Cerebellar cortex (tissue), 1 donor: ENCODE data around the gene FAM83D.

Experiments used
- DNase-seq: peaks from one replicate; pipeline ENCODE4 v3.0.0-alpha.2; 2015; ENCODE audit warnings: low spot score

FAM83D gene

GRCh38 chr20:38895098-38895949, 30.9 kb upstream of the FAM83D start:
- no peak for DNase-seq

DNA sequence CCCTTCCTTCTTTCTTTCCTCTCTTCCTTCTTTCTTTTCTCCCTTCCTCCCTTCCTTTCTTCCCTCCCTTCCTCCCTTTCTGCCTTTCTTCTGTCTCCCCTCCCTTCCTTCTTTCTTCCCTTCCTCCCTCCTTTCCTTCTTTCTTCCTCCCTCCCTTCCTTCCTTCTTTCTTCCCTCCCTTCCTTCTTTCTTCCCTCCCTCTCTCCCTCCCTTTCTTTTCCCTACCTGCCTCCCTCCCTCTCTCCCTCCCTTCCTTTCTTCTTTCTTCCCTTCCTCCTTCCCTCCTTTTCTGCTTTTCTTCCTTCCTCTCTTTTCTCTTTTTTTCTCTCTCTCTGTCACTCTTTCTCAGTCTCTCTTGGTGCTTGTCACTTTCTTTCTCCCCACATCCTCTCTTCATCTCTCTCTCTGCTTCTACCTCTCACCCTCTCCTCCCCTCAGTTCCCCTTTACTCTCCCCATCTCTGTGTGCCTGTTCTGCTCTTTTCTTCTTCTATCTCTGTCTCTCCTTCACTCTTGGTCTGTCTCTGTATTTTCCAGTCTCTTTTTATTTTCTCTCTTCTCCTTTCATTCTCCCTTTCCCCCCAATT, 30.1 kb upstream of the FAM83D start:
- DNase-seq, result no peak

DNA sequence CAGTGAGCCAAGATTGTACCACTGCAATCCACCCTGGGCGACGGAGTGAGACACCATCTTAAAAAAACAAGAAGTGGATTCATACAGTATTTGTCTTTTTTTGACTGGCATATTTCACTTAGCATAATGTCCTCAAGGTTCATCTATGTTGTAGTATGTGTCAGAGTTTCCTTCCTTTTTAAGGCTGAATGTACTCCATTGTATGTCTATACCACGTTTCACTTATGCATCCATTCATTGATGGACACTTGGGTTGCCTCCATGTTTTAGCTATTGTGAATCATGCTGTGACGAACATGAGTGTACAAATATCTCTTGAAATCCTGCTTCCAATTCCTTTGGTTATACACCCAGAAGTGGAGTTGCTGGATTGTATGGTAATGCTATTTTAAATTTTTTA, 28.9 kb upstream of the FAM83D start:
- no peak for DNase-seq

DNA sequence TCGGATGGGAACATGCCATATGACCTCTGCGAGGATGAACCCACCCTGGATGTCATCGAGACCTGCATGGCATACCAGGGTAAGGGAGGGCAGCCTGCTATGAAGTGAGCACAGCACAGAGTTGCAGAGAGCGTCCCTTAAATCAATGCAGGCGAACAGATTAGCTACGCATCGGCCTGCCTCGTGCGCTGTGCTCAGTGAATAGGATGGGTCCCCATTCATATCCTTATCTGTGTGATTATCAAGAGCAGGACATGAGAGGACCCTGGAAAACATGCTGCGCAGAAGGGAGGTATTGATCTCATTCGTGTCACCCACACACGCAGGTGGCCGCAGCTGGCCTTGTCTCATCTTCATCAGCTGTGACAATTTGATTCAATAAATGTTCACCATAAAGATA, 25.6 kb upstream of the FAM83D start:
- DNase-seq, result no peak

DNA sequence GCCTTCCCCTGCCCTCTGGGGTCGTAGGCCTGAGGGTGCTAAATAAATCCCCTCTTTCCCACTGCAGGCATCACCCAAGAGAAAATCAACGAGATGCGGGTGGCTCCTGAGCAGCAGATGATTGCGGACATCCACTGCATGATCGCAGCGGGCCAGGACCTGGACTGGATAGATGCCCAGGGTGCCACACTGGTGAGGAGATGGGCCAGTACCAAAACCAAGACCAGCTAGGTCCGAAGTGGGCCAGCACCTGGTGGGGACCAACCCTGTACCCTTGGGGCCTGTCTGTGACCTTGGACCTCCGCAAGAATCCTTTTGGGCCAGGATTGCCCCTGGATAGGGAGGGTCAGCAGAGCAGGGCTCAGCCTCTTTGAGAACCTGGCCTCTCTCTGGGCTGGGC, 23.6 kb upstream of the FAM83D start:
- DNase-seq, result no peak

GRCh38 chr20:38903335-38903734, 22.9 kb upstream of the FAM83D start:
- no peak for DNase-seq

DNA sequence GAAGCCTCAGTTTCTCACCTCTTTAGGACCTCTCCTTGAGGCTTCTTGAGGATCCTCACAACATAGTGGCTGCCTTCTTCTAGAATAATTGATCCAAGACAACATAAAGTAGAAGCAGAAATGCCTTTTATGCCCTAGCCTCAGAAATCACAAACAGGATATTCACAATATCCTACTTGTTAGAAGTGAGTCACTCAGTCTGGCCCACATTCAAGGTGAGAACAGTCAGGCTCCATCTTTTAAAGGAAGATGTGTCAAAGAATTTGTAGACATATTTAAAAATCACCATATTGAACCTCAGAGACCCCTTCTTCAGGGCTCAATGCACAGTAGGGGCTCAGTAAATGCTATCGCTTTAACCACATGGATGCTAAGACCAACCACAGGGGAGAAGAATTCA, 20.8 kb upstream of the FAM83D start:
- no peak for DNase-seq

- no peak for DNase-seq
Observed at GRCh38 chr20:38907918-38908677, 18.1 kb upstream of the FAM83D start.

DNA sequence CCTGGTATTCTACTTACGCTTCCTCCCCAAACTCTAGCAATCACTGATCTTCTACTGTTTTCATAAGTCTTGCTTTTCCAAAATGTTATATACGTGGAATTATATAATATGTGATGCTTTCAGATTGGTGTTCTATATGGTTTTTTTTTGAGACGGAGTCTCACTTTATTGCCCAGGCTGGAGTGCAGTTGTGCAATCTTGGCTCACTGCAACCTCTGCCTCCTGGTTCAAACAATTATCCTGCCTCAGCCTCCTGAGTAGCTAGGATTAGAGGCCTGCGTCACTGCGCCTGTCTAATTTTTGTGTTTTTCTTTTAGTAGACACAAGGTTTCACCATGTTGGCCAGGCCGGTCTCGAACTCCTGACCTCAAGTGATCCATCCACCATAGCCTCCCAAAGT, 10.9 kb upstream of the FAM83D start:
- no peak for DNase-seq

DNA sequence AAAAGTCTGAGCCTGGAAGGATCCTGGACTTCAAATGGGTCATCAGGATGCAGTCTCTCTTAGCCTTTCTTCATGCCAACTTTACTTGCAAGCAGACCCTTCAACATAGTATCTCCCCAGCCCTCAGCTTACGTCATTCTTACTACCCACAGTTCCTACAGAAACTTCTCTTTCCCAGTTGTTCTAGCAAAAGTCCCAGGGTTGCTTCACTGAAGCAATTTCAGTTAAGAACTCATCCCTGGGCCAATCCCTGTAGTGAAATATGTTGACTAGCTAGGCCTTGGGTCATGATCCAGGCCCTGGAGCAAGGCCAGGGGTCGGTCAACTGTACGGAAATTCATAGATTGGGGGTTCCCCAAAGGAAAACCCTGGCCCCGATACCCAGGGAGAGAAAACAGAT, 8.6 kb upstream of the FAM83D start:
- DNase-seq, result no peak

DNA sequence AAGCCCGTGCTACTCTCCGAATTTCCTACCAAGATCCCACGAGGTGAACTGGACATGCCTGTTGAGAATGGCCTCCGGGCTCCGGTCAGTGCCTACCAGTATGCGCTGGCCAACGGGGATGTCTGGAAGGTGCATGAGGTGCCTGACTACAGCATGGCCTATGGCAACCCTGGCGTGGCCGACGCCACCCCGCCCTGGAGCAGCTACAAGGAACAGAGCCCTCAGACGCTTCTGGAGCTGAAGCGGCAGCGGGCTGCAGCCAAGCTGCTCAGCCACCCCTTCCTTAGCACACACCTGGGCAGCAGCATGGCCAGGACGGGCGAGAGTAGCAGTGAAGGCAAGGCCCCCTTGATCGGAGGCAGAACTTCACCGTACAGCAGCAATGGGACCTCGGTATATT, 8.0 kb upstream of the FAM83D start:
- DNase-seq, result no peak

GRCh38 chr20:38919683-38920082, 6.5 kb upstream of the FAM83D start:
- no peak for DNase-seq

DNA sequence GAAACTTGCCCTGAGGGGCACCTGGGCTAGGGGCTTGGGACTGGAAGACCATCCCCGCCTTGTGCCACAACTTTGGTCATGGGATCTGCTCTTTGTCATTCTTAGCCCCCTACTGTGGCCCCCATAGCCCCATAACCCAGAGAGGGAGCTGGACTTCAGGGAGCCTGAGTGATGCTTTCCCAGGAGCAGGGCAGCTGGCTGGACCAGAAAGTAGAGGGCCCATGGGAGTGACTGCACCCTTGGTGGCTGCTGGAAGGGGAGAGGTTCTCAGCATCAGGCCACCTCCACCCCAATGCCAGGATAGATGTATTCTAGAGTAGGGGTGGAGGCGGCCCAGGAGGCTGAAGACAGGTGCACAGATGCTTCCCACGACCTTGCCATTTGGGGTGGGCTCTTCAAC, 5.8 kb upstream of the FAM83D start:
- DNase-seq, result no peak

DNA sequence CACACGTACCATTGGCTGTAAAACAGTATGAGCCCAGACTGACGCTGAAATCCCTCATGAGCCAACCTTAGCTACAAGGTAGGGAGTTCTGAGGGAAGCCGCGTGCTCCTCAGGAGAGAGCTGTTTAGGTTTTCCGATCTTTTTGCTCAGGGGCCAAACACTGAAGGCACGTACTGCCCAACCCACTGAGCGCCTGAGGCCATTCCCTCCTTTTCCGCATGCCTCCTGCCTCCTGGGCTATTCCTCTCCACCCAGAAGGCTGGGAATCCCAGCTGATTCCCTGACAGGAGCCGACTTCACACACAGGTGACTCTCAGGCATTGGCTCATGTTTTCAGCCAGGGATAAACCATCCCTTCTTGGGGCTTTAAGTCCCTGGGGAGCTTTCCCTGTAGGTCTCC, 5.4 kb upstream of the FAM83D start:
- DNase-seq, result no peak

- no peak for DNase-seq
Observed at GRCh38 chr20:38924718-38925117, 1.5 kb upstream of the FAM83D start.

DNA sequence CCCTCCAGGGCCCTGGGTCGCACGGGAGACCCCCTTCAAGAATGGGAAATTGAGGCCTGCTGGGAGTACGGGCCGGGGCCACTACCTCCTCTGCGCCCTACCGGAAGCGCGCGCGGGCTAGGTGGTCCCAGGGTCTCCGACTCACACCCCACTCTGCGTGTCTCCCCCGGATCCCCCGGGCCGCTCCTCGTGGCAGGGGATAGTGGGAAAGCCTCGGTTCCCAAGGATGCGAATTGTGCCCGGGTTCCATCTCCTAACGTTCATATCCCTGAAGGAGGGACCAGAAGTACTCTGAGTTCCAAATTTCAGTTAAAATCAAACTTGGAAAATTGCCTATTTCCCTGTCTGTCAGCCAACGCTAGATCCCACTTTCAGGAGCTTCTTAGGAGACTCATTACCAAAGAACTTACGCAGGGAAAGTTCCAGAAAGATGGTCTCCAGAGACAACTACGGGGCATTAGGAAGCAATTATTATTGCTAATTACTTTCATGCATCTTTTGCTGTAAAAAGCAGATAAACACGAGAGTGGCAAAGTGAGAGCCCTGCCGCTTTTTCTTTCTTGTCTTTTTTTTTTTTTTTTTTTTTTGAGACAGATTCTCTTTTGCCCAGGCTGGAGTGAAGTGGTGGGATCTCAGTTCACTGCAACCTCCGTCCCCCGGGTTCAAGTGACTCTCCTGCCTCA, 858 bp downstream of the FAM83D start:
- DNase-seq, result no peak

DNA sequence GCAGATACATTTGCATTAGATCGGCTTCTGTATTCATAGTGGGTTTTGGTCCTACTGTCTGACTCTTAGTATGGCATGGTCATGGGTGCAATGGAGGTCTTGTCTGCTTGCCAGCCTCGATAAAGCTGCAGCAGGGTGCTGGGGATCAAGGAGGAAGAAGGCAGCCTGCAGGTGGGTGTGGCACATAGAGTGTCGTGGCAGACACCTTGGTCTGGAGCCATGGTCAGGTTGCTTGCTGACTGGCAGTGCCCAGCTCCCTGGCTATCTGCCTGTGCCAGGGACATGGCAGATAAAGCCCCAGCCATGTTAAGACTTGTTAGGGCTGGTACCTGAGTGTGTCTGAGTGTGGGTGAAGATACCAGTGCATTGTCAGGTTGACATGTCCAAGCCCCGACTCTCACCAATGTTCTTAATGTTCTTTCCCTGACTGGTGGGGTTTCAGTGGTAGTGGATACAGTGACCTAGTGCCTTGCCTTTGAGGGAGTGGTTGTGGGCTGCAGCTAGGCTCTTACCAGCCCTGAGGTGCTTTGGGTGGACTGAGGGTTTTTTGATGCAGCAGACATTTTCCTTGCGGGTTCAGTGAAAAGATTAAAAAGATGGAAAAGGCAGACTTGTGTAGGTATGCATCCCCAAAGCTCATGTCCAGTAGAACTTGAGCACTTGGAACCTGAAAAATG, 1.8 kb downstream of the FAM83D start:
- no peak for DNase-seq

GRCh38 chr20:38930242-38930569, 4.0 kb downstream of the FAM83D start:
- DNase-seq, result no peak

DNA sequence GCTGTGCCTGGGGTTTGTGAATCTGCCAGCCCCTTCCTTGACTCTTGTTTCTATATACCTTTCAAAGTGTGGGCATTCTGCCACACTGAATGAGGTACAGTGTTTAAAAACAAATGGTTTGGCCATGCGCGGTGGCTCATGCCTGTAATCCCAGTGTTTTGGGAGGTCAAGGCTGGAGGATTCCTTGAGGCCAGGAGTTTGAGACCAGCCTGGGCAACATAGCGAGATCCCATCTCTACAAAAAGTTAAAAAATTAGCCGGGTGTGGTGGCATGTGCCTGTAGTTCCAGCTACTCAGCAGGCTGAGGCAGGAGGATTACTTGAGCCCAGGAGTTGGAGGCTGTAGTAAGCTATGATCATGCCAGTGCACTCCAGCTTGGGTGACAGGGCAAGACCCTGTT, 5.8 kb downstream of the FAM83D start:
- no peak for DNase-seq

GRCh38 chr20:38932457-38933120, 6.4 kb downstream of the FAM83D start:
- no peak for DNase-seq

- no peak for DNase-seq
Observed at GRCh38 chr20:38934530-38934929, 8.3 kb downstream of the FAM83D start.

DNA sequence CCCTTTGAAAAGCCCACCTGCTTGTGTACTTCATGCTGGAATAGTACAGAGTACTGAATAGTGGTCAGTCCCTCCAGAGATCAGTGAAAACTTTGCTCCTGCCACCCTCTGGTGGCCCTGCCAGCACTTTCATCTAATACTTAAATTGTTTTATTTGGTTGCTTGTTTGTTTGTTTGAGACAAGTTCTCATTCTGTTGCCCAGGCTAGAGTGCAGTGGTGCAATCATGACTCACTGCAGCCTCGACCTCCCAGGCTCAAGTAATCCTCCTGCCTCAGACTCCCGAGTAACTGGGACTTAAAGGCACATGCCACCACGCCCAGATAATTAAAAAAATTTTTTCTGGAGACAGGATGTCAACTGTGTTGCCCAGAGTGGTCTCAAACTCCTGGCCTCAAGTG, 9.1 kb downstream of the FAM83D start:
- no peak for DNase-seq
